ENCODE results near the gene B4GALT7. TPM values are rescaled to one million over a fixed set of nuclear protein-coding genes. Genes with fewer than 3 reads are reported as not detected.
"Not testable (repeated sequence)": the region's sequence is repeated elsewhere in the genome, so short reads cannot be mapped to it uniquely, and the experiment has no call there.

The B4GALT7 gene
- total RNA-seq, 1 donor from 2014 or later, result 14.5 TPM

DNA sequence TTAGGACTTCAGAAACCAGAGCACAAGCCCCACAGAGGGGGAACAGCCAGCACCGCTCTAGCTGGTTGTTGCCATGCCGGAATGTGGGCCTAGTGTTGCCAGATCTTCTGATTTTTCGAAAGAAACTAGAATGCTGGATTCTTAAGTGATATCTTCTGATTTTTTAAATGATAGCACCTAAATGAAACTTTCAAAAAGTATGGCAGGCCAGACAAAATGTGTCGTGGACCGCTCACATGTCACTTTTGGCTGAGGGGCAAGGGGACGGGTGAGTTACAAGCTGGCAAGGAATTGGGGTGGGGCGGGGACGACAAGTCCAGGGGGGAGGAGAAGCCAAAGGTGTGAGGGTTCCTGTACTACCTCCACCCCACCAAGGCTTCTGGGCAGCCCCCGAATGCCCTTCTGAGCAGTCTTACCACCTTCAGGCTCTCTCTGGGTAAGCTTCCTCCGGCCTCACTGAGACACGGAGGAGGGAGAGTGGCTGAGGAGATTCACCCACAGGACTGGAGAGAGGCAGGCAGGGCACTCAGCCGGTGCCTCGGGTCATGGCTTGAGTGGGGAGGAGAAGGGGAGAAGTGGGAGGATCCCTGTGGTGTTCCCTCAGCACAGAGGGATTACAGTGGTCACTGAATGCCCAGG lies 10.3 kb downstream of the B4GALT7 start:
- DNase-seq, result no peak

GRCh38 chr5:177610770-177611445 lies 11.0 kb downstream of the B4GALT7 start:
- DNase-seq, result no peak

- DNase-seq, result no peak
Observed at GRCh38 chr5:177611446-177612214, 11.7 kb downstream of the B4GALT7 start.

GRCh38 chr5:177612215-177612673 lies 12.3 kb downstream of the B4GALT7 start:
- DNase-seq, result no peak

DNA sequence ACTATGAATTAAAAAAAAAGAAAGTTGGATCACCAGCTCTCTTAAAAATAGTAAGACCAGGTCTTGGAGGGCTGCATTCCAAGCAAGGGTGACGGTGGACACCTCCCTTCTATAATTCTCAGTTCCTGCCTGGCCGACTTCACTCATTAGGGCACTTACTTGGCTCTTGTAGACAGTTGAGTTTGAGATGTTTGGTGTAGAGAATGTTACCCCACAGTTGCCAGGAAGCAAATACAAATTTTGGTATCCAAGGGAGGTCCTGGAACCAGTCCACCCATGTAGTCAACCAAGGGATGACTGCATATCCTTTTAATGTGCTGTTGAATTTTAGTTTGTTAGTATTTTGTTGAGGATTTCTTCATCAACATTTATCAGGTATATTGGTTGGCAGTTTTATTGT lies 20.6 kb downstream of the B4GALT7 start:
- DNase-seq, result no peak

DNA sequence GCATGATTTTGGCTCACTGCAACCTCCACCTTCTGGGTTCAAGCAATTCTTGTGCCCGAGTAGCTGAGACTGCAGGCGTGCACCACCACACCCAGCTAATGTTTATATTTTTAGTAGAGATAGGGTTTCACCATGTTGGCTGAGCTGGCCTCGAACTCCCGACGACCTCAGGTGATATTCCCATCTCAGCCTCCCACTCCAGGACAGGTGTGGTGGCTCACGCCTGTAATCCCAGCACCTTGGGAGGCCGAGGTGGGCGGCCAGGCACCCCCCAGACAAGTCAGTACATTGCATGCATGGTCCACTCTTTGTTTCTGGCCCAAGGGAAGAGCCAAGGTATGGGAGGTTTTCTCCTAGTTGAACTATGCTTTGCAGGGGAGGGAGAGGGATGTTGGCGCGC lies 24.2 kb downstream of the B4GALT7 start:
- not testable (repeated sequence) for DNase-seq

DNA sequence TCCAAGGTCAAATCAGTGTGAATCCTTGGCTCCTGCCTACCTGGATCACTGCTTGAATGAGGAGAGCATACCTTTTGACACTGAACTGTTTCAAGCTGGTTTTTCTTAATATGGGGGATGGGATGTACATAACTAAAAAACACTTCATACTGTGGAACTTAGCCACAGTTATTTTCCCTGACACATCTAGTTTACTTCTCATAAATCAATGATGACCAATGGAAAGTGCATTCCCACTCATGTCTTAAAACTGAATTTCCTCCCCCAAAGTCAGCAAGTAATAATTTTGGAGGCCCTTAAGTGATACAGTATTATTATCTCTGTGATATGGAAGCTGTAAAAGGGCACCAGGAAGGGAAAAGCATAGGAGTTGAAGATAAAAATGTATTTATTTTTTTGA lies 30.3 kb downstream of the B4GALT7 start:
- not testable (repeated sequence) for DNase-seq

- DNase-seq, result not testable (repeated sequence)
Observed at GRCh38 chr5:177634912-177635311, 35.0 kb downstream of the B4GALT7 start.

GRCh38 chr5:177645462-177645861 lies 45.5 kb downstream of the B4GALT7 start:
- not testable (repeated sequence) for DNase-seq

DNA sequence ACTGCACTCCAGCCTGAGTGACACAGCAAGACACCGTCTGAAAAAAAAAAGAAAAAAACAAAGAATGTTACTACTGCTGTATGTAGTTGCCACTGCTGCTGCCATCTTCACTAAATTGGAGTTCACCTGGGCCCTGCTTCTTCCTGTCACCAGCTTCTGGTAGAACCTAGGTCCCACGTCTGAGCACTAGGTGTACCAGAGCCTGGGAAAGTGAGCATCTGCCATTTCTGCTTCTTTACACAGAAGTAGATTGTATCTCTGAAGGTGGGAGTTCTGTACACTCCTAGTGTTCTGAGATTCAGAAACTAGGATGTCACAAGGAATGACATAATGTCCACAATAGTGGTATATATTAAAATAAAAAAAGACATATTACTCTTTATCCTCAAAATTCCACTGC lies 51.3 kb downstream of the B4GALT7 start:
- DNase-seq, result not testable (repeated sequence)

GRCh38 chr5:177657846-177658245 lies 57.9 kb downstream of the B4GALT7 start:
- not testable (repeated sequence) for DNase-seq

DNA sequence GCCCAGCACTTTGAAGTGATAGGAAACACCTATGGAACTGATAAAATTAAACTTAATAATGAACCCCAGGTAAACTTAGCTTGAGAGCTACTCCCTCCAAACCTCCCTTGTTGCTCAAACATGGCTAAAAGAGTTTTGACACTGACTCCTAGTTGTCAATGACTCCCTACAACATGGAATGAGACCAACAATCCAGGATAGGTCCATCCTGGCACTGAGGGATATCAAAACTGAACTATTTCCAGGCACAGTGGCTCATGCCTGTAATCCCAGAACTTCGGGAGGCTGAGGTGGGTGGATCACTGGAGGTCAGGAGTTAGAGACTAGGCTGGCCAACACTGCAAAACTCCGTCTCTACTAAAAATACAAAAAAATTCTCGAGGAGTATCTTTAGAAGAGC lies 58.6 kb downstream of the B4GALT7 start:
- DNase-seq, result not testable (repeated sequence)

Other genes starting within 250 kb of the B4GALT7 start
- 159 TPM for gene LMAN2, start 248.5 kb upstream of the B4GALT7 start, total RNA-seq
- 14.8 TPM for gene RGS14, start 242.2 kb upstream of the B4GALT7 start, total RNA-seq
- gene SLC34A1, start 215.7 kb upstream of the B4GALT7 start, total RNA-seq, result not detected
- gene PFN3, start 199.5 kb upstream of the B4GALT7 start, total RNA-seq, result not detected
- gene F12, start 190.6 kb upstream of the B4GALT7 start, total RNA-seq, result 0.51 TPM
- 19.9 TPM for gene GRK6, start 173.5 kb upstream of the B4GALT7 start, total RNA-seq
- 0.72 TPM for gene PRR7, start 153.3 kb upstream of the B4GALT7 start, total RNA-seq
- 58.3 TPM for gene DBN1, start 126.5 kb upstream of the B4GALT7 start, total RNA-seq
- gene PDLIM7, start 102.5 kb upstream of the B4GALT7 start, total RNA-seq, result 83.0 TPM
- gene DOK3, start 90.3 kb upstream of the B4GALT7 start, total RNA-seq, result 6.7 TPM
- 46.4 TPM for gene DDX41, start 83.2 kb upstream of the B4GALT7 start, total RNA-seq
- gene FAM193B, start 45.6 kb upstream of the B4GALT7 start, total RNA-seq, result 28.1 TPM
- 91.9 TPM for gene TMED9, start 7.9 kb upstream of the B4GALT7 start, total RNA-seq
- gene FAM153A, start 182.8 kb downstream of the B4GALT7 start, total RNA-seq, result 1.0 TPM